Measurements from ENCODE around the gene KLF9.
A peak's percentile ranks its signal among the peaks of the same experiment; 100 is the strongest.
"Not testable (repeated sequence)": the region's sequence is repeated elsewhere in the genome, so short reads cannot be mapped to it uniquely, and the experiment has no call there.

Gene KLF9

DNA sequence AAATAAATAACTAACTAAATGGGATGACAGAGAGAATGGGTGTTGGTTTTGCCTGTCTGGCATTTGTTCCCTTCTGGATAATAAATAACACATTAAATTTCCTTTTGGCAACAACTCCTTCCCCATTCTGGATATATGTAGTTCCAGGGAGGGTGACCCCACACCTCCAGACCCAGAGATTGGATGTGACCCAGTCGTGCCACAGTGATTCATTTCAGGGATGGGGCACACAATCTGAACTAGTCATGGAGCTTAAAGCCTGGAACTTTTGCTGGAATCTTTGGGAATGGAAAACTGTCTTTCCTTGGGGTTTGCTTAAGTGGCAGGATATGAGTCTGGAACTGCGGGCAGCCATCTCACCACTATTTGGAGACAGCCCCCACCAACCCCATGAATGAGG lies 11.3 kb downstream of the KLF9 start:
- no peak for DNase-seq

DNA sequence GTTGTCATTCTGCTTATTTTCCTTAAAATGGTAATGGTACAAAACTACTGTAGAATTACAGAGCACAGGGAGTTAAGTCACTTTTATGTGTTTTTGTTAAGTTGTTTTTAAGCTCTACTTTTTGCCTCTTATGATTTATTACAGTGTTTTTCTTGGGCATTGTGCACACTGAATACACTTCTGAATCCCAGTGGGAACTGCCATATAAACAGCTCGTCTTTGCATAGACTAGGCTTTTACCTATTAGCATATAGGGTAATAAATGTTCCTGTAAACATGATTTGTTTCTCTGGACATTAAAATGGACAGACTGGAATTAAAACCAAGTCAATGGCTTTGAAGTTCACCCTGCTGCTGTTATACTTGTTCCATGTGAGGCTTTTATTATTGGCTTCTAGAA lies 12.2 kb downstream of the KLF9 start:
- no peak for DNase-seq

DNA sequence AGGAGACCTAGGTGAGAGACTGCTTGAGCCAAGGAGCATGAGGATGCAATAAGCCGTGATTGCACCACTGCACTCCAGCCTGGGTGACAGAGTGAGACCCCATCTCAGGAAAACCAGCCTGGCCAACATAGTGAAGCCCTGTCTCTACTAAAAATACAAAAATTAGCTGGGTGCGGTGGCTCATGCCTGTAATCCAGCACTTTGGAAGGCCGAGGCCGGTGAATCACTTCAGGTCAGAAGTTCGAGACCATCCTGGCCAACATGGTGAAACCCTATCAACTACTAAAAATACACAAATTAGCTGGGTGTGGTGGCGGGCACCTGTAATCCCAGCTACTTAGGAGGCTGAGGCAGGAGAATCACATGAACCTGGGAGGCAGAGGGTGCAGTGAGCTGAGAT lies 13.2 kb downstream of the KLF9 start:
- not testable (repeated sequence) for DNase-seq

DNA sequence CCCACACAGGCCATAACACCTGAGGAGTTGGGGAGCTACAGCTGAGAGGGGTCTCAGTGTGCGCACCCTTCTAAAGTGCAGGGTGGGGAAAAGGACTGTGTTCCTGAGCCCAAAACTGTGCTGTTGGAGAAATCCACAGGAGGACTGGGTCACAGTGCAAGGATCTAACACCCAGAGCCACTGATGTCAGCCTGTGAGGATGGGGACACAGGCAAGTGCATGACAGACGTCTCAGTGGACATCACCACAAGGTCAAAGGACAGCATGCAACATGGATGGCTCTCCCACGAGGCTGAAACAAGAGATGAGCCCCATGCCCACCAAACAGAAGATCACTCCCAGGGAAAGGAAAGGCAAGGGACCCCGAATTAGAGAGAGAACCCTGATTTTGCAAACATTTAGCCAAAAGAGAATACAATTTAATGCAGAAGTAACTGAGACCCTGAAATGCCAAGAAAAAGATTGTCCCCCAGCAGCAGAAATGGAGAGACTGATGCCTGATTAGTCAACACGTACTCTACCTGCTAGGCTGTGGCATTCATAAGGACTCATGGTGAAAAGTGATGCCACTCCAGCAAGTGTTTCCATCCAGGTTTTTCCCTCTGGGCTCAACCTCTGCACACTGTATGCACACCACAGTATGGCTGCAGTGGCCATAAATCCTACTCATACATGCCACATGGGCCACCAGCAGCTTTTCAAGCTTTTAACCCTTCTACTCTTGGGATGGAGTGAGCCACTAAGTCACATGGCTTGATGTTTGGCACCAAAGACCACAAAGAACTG lies 14.2 kb downstream of the KLF9 start:
- DNase-seq, result no peak

DNA sequence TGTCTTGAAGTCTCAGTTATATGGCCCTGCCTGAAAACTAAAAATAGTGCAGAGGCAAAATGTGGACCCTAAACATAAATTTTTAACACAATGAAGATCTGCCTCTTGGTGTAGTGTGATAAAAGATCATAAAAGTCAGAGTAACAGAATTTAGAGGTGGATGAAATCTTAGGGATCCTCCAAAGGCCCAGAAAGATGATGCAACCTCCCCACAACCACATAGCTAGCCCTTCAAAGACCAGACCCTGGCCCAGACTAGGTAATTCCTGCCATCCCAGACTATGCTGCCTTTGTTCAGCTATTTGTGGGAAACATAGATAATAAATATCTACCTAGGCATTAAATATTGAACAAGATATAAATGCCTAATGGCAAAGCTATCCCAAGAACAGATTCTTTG lies 15.3 kb downstream of the KLF9 start:
- DNase-seq, result no peak

DNA sequence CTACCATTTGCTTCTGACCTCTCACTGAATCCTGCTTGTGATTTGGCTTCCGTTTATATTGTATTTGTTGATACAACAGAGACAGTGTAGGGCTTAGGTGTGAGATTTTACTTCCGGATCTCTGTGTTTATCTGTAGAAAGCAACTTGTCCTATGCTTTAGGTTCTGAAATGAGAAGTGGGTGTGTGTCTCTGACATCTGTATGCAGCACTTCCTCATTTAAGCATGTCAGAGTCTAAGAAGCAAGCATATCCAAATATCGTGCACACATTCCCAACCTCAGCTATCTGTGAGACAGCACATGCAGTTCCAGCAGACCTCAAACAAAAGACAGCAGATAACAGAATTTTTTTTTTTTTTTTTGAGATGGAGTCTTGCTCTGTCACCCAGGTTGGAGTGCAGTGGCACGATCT lies 16.3 kb downstream of the KLF9 start:
- DNase-seq, result peak; percentile 61

DNA sequence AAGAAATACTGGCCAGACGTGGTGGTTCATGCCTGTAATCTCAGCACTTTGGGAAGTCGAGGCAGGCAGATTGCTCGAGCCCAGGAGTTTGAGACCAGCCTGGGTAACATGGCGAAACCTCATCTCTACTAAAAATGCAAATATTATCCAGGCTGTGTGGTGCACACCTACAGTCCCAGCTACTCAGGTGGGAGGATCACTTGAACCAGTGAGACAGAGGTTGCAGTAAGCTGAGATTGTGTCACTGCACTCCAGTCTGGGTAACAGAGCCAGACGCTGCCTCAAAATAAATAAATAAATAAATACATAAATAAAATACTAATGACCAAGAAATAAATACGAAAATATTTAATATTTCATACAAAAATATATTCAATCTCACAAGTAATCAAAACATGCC lies 18.8 kb downstream of the KLF9 start:
- DNase-seq, result no peak

DNA sequence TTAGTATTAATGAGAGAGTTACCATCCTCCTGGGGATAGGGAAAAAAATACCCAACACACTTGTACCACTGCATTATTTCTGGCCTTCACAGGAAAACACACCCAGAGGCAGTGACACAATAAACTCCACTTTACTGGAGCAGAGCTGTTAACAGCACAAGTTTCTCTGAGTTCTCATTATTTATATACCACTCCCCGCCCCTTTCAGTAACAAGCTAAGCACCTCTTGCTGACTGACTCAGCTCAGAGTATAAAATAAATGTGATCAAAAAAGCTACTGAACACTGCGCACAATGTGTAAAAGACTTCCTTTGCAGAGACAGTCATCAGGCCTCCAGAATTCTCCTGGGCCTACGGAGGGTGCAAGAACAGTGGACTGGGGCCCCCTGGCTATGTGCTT lies 21.6 kb downstream of the KLF9 start:
- no peak for DNase-seq

DNA sequence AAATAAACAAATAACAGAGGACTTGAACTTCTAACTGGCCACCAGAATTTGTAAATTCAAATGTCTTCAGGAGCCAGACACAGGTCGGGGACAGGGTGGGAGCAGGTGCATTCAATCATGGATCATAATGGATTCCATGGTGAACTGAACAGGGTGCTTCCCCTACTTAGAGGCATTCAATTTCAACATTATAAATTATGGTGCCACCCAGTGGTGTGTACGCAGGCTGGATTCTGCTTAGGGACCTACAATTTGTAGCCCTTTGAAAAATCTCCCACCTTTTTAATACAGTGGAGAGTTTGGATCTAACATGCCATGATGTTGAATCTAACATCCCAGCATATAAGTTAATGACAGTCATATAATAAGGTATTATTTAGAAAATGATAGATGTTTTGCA lies 22.3 kb downstream of the KLF9 start:
- DNase-seq, result no peak

DNA sequence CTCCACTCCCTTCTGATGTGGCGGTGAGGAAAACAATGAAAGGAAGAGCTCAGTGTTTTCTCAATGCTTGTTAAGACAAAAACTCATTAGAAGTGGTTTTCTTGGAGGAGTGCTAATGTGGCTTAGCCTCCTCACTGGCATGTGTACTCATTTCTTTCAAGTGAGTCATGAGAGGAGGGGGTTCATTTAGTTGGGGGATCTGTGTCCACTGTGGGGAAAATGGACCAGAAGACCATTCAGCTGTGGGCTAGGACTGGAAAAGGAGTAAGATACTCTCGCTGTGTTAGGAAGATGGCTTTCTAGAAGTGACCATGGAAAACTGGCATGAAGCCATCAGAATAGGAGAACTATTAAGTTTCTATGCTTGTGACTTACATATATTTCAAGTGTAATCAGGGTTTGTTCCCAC lies 23.5 kb downstream of the KLF9 start:
- DNase-seq, result no peak

DNA sequence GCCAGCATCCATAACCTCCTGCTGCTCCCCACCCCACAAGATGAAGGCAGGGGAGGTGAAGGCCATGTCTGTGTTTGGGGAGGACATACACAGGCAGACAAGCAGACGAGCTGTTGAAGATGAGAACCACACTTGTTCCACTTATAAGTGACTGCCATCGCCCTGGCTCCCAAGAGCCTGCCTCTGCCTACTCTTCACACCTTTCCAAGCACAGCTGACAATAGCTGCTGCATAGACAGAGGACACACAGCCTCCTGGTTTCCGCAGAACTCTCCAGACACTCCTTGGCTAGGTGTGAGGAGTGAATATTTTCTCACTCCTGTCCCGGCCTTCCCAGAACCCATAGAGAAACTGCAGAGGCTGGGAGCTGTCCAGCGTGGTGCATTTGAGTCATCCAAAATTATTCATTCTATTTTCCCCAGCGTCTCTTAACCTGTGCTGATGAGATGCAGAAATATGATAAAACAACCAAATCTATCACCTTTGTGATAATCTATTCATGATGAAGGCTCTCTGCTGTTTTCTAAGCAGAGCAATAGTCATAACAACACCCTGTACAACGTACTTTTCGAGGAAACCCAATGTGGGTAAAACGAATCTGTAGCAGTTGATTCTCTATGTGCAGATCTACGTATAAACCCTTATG lies 24.7 kb downstream of the KLF9 start:
- DNase-seq, result no peak

DNA sequence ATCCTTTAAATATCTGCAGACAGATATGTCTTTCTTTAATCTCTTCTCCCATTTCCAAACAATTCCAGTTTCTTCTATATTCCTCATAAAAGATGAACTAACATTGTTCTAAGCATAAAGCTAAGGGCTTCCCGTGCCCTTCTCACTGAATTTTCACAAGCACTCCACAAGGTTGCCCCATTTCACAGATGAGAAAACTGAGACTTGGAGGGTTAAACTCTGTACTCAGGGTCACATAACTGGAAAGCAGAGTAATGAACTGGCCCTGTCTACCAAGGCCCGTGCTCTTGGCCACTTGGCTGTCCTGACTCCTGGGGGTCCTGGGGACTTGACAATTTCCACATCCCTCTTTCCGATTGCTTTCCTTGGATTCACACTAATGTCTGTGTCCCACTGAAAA lies 25.3 kb downstream of the KLF9 start:
- no peak for DNase-seq

DNA sequence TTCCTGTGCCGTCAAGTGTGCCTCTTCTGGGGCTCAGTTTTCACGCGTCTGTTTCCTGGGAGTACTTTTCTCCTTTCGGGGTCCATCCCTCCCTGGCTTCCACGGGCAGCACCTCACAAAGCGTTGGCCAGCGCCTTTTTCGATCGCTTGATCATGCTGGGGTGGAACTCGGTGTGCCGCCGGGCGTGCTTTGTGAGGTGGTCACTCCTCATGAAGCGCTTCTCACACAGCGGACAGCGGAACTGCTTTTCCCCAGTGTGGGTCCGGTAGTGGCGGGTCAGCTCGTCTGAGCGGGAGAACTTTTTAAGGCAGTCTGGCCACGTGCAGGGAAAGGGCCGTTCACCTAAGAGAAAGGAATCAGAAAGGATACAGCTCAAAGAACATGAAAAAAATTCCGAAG lies 26.8 kb downstream of the KLF9 start:
- DNase-seq, result no peak

DNA sequence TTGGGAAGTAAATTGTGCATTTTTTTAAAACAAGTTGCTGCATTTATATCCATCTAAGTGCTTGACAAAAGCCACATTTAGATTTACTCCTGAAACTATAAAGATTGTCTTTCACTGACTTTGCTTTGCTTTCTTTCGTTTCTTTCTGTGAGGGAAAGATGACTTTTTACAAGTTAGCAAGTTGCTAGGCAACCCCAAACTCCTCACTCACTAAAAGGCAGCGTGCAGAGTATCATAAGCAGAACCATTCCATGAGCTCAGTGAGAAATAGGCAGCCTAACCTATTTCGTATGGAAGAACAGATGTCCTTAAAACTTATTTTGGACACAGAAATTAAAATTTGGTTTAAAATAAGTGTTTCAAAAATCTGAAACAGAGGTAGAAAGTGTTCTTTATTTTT lies 29.0 kb downstream of the KLF9 start:
- no peak for DNase-seq

DNA sequence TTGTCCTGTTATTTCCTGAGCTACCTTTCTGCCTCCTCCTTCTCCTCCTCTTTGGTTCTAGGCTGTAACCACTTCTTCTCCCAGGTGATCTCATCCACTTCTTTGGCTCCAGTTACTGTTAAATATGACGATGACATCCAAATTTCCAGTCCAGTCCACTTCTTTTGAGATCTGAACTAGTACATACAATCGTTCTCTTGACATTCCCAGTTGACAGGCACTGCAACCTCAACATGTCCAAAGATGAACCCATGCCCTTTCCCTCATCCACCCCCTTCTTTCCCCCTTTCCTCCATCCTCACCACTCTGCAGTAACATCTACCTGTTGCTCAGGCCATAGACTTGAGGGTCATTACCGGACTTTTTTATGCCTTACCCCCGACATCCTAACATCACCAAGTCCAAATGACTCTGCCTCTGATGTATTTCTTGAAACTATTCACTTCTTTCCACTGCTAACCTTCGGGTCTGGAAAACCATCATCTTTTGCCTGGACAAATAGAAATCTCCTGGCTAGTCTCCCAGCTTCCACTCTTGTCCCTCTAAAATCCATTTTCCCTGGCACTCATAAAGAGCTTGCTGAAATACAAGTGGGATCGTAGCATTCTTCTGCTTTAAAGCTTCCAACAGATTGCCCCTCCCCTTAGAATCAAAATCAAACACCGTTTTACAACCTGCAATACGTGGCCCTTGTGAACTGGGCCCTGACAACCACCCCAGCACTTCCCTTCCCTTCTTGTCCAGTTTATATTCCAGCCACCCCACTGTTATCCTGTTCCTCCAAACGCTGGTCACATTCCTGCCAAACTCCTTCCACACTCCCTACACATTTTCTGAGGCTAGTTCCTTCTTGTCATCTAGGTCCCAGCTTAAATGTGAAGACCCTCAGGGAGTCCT lies 31.5 kb downstream of the KLF9 start:
- DNase-seq, result no peak

DNA sequence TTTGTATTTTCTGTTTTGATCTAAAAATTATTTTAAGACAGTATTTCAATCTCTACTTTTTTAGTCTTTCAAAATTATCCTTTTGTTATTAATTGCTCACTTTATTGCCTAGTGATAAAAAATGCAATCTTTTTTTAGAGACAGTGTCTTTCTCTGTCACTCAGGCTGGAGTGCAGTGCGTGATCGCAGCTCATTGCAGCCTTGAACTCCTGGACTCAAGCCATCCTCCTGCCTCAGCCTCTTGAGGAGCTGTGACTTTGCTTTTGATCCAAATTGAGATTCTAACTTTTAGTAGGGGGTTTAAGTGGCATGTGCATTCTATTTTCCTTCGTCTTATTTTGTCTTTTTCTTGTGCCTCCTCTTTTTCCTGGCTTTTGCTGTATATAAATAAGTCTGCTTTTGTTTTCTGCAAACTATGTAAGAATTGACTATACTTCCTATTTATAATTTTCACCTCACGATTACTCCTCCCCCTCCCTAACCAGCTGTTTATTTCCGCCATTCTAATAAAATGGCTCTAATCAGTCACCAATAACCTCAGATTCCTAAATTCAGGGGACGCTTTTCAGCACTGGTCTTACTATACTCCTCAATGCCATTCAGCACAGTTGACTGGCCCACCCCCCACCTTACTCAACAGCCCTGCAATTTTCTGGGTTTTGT lies 32.3 kb downstream of the KLF9 start:
- no peak for DNase-seq

DNA sequence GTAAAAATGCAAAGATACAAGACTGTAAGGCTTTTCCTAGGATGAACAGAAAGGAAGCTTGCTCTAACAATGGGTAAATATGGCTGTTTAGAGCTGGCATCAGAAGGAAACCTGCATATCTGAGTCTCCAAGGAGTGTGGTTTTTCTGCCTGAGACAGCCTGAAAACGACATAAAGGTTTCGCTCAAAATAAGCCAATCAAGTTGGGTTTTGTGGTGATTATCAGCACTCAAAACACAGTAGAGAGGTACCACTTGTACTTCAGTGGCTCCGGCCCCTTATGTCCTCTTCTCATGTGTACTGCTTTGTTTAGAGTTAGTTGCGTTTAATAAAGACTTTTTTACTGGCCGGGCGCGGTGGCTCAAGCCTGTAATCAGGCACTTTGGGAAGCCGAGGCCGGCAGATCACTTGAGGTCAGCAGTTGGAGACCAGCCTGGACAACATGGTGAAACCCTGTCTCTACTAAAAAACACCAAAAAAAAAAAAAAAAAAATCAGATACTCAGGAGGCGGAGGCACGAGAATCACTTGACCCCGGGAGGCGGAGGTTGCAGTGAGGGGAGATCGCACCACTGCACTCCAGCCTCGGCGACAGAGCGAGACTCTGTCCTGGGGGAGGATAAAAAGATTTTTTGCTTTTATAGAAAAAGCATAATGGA lies 39.4 kb downstream of the KLF9 start:
- DNase-seq, result no peak

DNA sequence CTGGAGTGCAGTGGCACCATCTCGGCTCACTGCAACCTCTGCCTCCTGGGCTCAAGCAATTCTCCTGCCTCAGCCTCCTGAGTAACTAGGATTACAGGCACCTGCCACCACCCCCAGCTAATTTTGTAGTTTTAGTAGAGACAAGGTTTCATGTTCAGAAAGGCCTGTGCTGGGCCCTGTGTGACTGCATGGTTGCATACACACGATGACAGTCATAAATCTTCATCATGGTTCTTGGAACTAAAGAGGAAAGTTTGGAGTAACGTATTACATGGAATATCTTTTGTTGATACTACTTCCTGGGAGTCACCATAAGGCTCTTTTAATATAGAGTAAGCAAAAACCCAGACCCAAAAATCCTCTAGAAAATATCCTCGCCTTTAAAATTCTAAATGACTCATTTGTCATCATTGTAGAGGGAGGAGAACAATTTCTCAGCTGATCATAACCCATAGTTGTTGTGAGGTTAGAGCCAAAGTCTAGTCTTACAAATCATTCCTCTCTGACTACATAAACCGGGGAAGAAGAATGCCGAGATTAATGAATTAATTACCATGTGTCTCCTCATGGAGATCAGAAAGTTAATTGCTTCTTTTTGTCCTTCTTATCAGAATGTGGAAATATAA lies 47.0 kb downstream of the KLF9 start:
- DNase-seq, result no peak

DNA sequence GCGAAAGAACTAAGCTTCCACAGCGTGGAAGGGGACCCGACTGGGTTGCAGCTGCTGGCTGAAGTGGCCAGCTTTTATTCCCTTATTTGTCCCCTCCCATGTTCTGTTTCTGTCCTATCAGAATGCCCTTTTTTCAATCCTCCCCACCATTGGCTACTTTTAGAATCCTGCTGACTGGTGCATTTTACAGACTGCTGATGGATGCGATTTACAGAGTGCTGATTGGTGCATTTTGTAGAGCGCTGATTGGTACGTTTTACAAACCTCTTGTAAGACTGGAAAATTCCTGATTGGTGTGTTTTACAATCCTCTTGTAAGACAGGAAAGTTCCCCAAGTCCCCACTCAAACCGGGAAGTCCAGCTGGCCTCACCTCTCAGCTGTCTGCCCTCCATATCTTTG lies 50.7 kb downstream of the KLF9 start:
- DNase-seq, result no peak

DNA sequence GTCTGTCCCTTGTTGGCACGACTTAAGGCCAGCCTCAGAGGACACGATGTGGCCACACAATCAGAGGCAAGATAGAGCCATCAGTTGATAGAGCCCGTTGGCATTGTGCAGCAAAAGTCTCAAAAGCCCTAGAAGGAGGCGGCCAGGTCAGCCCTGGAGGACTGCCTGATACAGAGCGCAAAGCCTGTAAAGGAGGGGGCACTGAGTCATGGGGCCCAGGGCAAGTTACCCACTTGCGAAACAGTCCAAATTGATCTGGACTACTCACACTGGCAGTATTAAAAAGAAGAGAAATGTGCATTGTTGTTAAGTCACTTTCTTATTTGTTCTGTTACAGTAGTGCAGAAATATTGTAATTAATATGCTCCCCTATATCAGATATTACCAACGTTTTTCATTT lies 51.5 kb downstream of the KLF9 start:
- DNase-seq, result no peak

DNA sequence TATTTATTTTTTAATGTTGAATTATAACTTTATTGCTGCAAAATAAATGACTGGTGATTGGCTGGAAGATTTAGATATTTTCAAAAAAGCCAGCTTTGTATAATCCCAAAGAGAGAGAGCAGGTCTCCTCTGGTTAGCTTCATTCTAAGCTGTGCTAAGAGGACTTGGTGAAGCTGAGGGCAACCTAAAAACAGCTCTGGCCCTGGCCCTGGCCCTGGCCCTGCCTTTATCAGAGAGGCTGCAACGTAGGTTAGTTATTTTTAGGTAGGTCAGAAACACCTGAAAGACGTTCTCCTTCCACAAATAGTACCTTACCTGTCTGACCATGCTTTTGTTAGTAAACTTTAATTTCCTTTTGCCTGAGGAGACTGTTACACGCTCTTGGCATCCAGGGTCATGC lies 58.7 kb downstream of the KLF9 start:
- DNase-seq, result no peak

DNA sequence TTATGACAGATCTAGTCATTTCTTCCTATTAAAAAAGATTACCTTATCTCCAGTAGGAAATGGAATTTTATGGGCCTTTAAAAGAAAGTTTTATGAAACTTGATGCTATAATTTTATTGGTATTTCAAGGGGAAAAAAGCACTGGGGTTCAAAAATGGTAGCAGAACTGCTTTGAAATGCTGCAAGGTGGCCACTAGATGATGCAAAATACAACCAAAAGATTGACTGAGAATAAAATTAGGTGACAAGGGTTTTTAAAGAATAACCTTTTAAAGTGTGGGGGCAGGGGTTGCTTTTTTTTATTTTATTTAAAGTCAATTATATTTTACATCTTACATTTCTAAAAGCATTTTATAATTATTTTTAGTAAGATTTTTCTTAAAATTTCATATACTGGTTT lies 61.7 kb downstream of the KLF9 start:
- DNase-seq, result no peak

Measured in GDM1 (cell line).